GM21390 (cell line): Measurements from ENCODE around the gene DLGAP4.

Experiments used
- ATAC-seq: cut with Tn5 transposase; IDR thresholded peaks from one replicate; pipeline ENCODE4 v1.9.1; 2021; ENCODE audit not compliant: unreplicated experiment

Gene DLGAP4

DNA sequence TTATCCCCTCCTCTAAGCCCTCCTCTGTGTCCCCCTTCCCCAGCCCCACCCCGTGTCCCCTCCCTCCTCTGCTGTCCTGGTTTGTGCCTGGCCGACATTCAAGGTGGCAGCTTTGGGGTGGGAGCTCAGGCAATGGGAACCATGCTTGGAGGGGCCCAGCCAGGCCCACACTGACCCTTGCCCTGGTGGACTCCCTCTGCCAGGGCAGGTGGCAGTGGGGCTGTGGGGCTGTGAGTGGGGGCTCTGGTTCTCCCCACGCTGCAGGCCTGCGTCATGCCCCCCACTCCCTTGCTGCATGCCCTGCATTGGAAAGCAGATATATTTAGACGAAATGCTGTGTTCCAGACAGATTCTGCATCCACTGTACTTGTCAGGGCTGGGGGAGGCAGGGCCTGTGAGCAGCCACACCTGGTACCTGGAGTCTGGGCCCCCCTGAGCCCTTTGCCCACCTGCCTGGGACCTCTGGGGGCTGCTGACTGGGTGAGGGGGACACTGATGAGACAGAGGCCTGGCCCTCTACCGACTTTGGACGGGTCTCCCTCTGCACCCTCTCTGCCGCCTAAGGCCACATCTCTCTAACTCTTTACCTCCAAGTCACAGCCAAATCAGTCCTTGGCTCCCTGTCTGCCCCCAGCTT, 14.2 kb downstream of the DLGAP4 start:
- ATAC-seq, result no peak

DNA sequence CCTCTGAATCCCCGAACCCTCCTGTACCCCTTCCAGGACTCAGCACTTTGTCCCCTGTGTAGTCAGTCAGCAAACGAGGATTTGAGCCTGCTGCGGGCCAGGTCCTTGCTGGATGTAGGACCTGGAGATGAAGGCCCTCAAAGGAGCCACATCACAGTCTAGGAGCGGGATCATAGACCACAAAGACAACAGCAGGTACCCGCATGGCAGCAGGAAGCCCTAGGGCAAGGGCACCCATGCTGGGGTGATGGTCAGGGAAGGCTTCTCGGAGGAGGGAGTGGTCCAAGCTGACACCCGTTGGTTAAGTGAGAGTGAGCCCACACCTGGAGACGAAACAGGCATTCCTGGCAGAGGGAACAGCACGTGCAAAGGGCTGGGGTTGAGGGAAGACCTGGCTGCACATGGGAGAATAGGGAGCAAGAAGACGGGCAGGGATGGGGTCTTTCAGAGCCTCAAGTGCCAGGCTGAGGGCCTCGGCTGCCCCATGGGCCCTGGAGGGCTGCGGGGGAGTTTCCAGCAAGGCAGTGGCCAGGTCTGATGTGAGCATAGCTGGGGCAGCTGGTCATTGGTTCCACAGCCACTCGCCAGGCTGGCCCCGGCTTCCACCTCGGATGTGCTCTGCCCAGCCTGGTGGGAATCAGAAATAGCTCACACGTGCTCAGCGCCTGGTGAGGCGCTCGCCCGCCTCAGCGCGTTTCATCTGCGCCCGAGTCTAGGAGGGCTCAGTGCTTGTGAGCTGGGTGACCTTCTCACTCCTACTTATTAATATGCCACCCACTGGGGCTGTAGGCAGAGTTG, 15.0 kb downstream of the DLGAP4 start:
- no peak for ATAC-seq

DNA sequence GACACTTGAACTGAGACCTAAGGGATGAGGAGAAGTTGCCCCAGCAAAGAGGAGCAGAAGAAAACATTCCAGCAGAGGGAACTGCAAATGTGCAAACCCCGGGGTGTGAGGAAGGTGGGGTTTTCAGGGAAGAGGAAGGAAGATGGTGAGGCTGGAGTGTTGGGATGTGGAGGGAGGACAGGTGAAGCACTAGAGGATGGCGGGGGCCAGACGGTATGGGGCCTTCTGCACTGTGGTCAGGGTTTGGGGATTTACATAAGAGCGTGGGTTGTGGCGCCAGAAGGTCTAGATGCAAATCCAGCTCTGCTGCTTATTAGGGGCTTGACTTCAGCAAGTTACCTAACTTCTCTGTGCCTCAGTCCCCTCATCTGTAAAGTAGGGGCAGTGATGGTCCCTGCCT, 16.0 kb downstream of the DLGAP4 start:
- ATAC-seq, result no peak

DNA sequence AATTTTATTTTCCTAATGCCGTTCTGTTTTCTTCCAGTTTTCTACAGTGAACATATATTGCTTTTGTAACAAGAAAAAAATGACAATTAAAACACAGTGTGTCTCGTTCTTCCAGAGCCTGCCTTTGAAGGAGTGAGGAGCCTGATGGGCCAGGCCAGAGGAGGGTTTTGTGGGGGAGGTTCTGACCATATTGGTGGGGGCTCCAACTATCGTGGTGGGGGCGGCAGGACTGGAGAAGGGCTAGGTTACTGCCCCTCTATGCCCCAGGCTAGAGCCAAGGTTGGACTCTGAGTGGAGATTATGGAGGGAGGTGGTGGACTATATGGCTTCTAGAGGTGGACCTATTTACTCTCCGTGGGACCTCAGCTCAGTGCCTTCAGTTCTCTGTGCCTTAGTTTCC, 24.0 kb downstream of the DLGAP4 start:
- ATAC-seq, result no peak

DNA sequence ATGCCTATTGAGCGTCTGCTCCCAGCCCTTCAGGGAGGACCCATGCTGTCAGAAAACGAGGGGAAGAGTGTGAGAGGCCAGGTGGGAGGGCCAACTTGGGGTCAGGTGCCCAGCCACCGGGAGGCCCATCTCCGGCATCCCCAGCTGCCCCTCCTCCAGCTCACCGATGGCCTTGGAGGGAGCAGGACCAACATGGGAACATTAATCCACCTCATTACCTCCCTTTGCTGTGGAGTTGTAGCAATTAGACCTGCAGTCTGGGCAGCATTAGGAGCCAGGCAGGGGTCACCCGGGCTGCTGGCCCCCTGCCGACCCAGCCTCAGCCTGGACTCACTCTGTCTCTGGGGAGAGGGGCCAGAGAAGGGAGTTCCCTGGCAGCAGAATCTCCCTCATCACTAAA, 25.1 kb downstream of the DLGAP4 start:
- no peak for ATAC-seq

DNA sequence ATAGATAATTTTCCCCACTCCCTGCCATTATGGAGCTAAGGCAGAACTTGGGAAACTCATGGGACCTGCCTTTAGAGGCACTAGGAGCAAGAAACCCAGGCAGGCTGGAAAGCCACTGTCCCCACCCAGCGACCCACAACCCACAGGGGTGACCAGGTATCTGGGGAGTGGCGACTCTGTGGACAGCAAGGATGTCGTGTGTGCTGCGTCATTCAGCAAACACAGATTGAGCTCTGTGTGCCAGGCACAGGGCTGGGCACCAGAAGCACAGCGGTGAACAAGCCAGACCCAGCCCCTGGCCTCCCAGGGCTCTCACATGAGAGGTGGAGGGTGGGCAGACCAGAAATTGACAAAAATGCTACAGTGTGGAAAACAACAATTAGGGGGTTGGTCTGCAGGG, 27.7 kb downstream of the DLGAP4 start:
- no peak for ATAC-seq

DNA sequence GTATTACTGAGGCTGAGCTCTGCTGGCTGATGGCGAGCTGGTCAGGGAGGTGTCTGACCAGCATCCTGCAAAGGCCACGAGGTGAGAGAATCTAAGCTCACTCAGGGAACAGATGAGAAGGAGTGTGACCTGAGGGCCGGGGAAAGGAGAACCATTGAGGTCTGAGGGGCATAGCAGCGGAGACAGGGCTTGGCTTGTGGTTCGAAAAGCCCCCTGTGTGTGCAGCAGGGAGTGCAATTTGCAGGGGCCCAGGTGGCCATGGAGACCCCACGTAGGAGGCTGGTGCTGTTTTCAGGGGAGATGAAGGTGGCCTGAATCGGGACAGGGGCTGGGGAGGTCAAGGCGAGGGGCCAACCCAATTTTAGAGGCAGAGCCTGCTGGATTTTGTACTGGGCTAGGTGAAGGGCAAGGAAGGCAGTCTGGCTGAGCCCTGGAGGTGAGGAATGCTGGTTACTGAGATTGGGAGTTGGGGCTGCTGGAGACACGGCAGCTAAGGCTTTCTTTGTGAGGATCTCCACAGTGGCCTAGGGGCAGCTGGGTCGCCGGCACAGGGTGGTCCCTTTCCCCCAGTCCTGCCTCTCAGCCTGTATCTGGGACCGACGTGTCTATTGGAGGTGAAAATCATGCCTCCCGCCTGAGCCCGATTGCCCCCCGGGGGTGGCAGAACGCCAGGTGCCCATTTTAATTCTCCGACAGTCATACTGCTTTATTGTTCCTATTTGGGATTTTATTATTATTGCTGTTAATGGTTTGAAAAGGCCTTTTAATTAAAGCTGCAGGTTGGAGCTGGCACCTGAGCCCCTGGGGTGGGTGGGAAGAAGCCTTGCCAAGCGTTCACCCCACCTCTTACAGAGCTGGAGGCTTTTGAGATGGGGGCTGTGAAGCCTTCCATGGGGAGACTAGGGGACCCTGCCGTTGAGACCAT, 28.4 kb downstream of the DLGAP4 start:
- ATAC-seq, result no peak

DNA sequence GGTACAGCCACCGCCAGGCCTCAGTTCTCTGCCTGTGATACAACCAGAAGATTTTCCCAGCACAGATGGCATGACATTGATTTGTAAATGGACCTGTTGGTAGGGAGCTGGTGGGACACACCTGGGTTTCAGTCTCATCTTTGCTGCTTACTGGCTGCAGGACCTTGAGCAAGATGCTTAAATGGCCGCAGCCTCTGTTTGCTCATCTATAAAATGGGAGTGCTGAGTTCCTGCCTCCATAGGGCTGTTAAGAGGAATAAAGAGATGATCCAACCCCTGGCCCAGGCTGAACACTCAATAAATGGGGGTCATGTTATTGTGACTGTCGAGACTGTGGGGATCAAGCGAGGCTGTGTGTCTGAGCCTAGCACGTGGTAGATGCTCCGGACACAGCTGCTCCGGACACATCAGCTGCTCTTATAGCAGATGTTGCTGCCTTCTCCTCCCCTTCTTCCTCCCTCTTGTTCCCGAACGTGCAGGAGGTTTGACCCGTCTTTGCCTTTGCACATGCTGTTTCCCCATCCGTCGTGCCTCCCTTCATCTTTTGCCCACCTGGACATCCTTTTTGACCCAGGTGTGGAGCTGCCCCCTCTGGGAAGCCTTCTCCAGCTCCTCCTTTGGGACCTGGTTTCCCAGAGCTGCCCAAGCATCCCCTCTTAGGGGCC, 29.2 kb downstream of the DLGAP4 start:
- no peak for ATAC-seq

DNA sequence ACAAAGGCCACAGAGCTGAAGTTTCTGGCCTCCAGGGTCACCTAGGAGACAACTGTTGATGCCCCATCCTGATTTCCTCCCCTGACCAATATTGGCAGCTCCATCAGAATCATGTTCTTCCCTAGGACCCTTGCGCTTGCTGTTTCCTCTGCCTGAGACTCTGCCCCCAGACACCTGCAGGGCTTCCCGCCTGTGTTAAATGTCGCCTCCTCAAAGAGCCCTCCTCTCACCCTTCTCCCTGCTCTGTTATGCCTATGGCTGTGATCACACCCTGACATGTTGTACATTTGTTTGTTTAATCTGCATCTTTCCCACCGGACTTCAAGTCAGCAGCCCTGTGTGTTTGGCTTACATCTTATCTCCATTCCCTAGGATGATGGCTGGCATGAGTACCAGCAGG, 30.1 kb downstream of the DLGAP4 start:
- no peak for ATAC-seq

DNA sequence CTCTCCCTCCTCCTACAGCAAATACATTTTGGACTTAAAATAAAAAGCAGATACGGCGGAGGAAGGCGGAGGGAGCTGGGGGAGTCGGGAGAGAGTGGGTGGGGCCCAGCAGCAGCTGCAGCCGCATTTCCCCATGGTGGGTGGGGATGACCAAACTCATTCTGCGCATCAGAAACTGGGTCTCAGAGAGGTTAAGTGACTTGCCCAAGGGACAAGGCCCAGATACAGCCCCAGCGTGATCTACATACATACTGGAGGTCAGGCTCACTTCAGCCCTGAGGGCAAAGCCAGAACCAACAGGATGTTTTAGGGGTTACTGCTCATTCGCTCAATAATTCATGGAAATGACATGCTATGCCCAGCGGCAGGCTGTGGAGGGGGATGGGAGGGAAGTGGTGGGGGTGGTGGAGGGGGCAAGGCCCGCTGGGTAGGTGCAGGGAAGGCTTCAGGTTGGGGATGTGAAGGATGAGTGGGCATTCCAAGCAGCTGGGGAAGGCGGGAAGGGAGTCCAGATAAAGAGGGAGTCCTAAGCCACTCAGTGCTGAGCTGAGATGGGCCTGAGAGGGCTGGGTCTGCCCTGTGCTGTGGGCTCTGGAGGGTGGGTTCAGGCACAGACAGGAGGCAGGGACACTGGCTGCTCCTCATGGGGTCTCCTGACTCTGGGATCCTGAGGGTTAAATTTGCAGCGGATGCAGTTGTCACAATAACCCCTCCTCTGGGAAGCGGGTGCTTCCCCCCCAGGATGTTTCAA, 31.0 kb downstream of the DLGAP4 start:
- no peak for ATAC-seq

DNA sequence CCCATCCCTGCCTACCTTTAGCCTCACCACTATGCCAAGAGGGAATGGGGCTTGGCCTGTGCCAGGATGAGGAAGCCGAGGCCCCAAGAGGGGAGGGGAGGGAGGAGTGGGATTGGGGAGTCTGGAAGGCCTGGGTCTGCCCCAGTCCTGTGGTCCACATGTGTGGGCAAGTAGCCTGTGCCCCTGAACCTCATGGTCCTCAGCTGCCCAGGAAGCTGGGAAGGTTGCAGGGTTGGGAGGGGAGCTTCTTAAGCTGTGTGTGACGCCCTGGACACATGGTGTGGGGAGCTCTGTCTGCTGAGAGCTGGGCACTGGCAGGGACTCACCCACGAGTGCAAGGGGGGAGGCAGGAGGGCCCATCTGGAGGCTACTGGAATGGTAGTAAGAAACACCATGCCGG, 31.7 kb downstream of the DLGAP4 start:
- no peak for ATAC-seq

DNA sequence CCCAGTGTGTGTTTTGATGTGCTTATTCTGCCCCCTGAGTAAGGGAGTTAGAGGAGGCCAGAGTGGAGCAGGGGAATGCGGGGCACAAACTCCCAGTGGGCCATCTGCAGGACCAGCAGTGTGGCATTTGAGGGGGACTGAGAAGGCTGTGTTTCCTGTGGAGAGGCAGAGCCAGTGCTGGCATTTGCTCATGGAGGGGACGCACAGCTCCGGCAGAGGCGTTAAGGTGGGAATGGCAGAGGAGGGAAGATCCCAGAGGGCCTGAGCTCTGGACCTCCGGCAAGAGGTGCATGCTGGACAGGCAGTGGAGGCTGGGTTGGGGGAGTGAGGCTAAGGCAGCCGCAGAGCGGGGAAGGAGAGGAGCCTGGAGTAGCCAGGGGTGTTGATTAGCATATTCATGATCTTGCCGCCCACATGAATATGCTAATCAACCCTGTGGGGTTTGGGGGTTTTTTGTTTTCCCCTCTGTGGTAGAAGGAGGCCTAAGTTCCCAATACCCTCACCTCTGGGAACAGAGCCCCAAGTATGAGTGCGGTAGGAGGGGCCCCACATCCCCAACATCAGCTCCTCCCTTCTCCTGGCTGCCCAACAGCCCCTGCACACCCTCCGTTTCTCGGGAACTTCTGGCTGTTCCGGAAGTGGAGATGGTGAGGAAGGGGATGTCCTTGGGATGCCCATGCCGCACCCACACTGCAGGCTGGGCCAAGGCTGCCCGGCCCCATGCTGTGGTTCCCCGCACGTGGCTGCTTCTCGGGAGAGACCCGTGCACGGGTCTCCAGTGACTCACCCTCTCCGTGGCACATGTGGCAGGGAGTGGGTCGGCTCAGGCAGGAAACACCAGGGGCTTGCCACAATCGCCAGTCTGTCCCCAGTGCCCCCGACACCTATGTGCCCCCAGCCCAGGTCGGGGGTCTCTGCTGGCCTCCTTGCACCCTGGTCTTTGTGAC, 33.8 kb downstream of the DLGAP4 start:
- ATAC-seq, result no peak

DNA sequence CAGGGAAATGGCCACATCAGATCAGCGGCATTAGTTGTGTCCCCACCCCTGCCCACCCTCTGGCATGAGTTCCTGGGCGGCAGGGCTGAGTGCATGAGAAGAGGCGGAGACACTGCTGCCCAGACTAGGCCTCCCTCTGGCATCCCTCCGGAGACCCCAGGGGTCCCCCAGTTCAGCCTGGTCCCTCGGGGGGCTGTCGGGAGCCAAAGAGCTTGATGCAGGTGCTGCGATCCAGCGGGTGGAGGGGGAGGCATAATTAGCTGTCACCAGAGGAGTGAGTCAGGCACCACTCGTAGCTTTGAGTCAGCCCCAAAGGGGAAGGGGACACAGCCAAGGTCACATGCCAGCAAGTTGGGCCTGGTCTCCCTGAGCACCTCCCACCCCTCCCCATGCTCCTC, 34.5 kb downstream of the DLGAP4 start:
- ATAC-seq, result no peak

DNA sequence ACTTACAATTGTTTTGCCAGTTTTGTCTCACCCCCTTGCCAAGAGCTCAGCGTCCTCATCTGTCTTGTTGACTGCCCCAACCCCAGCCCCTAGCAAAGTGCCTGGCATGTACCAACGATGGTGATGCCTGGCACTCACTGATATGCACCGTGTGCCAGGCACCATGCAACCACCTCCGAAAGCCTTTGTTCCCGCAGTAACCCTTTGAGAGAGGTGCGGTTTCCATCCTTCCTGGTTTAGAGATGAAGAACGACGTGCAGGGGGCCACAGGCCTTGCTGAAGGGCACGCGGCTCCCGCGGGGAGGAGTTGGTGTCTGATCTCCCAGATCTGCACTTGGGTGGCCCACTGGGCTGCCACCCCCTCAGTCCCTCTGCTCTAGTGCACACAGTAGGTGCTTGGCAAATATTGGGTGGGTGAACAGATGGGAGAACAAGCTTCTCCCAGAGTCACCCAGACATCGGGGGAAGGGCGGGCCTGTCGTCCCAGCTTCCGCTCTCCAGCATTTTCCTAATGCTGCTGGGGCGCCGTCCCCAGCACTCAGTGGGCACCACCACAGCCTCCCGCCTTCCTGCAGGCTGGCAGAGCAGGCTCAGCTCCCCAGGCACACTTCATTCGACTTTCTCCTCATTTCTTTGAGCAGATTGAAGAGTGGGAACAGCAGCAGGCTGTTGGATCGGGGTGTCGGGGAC, 35.3 kb downstream of the DLGAP4 start:
- no peak for ATAC-seq

DNA sequence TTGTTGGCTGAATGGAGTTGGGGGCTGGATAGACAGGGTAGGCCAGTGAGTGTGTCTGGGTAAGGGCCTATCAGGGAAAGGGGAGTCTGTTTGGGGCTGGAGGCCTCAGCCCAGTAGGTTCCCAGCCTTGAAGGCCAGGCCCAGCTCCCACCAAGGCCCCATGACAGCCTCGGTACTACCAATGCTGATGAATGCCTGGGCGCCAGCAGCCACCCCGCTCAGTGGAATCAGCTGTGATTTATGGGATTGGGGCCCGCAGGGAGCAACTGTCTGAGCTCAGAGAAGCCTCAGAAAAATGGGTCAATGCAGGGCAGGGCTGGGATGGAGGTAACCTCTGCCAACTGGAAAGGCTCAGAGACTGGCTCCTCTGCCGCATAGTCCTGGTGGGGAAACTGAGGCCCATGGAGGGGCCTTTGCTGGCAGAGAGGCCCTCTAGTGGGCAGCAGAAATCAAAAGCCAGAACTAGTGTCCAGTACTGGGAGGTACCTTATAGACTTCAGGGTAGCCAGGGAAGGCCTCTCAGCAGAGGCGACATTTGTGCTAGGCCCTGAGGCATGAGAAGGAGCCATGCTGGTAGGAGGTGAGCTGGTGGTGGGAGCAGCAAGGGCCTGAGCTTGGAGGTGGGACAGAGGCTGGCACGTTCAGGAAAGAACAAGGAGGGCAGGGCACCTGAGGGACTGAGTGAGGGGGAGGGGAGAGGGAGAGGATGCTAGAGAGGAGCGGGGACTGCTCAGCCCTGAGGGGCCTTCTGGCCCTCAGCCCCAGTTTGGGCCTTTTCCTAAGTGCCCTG, 36.4 kb downstream of the DLGAP4 start:
- no peak for ATAC-seq

DNA sequence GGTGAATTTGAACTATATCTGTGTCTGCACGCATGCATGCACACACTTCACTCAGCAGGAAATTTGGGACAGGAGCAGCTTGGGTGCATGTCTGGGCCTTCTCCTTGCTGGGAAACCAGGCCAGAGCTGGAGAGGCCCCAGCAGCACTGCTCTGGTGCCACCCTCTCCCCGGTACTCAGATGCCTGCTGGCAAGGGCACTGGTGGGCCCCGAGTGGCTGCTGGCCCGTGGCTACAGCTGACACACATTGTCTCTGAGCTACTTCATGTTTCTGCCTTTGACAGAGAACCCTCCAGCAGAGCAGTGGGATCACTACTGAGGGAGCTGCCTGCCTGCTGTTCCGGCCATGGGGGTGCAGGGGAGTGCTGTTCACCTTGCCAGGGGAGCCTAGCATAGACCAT, 37.5 kb downstream of the DLGAP4 start:
- no peak for ATAC-seq

DNA sequence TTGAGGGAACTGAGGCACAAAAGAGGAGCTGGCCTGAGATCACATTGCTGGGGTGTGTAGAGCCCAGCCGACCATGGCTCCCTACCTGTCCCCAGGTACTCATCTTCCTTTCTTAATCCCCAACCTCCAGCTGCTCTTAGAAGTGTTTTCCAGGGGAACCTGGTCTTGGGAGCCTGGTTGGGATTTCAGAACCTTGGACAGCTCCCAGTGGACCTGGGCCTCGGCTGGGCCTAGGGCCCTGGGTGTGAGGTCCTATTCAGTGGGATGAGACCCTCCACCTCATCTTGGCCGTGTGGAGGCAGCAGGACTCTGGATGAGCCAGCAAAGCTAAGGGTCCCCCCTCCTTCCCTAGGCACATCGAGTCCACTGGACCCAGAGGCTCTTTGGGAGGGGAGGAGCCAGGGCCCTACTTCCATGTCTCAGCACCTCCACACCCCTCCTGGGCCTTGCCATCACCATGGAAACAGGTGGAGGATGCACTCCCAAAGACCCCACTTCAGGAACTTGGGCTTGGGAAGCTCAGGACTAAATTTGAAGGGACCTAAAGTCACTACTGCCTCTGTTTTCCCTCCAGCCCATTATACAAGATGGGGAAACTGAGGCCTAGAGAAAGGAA, 38.5 kb downstream of the DLGAP4 start:
- no peak for ATAC-seq

DNA sequence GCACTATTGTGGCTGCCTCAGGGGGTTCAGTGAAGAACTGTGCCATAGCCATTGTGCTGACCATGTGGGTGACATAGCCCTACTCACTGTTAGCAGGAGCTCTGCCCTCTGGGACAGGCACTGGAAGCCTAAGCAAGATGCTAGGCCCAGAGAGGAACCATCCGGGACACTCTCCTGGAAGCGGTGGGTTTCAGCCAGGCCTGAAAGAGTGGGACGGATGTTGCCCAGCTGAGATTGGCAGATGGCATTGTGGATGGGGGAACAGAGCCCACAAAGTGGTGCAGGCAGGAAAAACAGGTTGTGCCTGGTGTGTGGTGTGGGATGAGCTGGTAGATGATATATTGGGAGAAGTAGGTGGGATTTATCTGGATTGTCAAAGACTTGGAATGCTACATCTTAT, 40.1 kb downstream of the DLGAP4 start:
- no peak for ATAC-seq
